ENCODE data around the gene HIRA. TPM values are rescaled to one million over a fixed set of nuclear protein-coding genes. Genes with fewer than 3 reads are reported as not detected.

HIRA gene
- total and polyA plus RNA-seq, 9 of the 15 experiments (the other 6 are each of a cell fraction or from before 2014, with no cell fraction given) = 0.96 to 132 (median 58.4) TPM

GRCh38 chr22:19401483-19401882 lies 30.1 kb downstream of the HIRA start (continued):
- no peak for TF ChIP-seq ZNF584 (CRISPR knock-in tag; IDR thresholded peaks at IDR 0.05; ENCODE audit: low read depth)
- 0 out of 2 replicates have a peak, but pooled peaks have one; percentile 73 for TF ChIP-seq HBP1 (CRISPR knock-in tag; IDR thresholded peaks at IDR 0.05)
- TF ChIP-seq ZNF277 (CRISPR knock-in tag; IDR thresholded peaks at IDR 0.05; ENCODE audit: borderline replicate concordance) = 0 out of 2 replicates have a peak, but pooled peaks have one; percentile 43
- no peak for TF ChIP-seq THRB (CRISPR knock-in tag; conservative IDR thresholded peaks at IDR 0.05)
- TF ChIP-seq OTX1 (CRISPR knock-in tag; IDR thresholded peaks at IDR 0.05) = peak; percentile 41; the same call in 1 of the 2 replicates
- TF ChIP-seq VEZF1 (CRISPR knock-in tag; IDR thresholded peaks at IDR 0.05) = no peak
- TF ChIP-seq NFATC3 (IDR thresholded peaks at IDR 0.05) = no peak
- TF ChIP-seq GTF2B (IDR thresholded peaks at IDR 0.05; ENCODE audit: extremely low read depth, insufficient read length) = no peak
- TF ChIP-seq YBX1 (IDR thresholded peaks at IDR 0.05) = no peak
- no peak for TF ChIP-seq ATF3 (IDR thresholded peaks at IDR 0.05)
- no peak for TF ChIP-seq ATF3 (CRISPR knock-in tag; conservative IDR thresholded peaks at IDR 0.05)
